ENCODE data around the gene ZNF146. TPM values are rescaled to one million over a fixed set of nuclear protein-coding genes. Genes with fewer than 3 reads are reported as not detected.

ZNF146 gene
- total and polyA plus RNA-seq, 2 of the 8 experiments (the other 6 are each of a cell fraction or from before 2014, with no cell fraction given): 27.0 to 161 TPM

DNA sequence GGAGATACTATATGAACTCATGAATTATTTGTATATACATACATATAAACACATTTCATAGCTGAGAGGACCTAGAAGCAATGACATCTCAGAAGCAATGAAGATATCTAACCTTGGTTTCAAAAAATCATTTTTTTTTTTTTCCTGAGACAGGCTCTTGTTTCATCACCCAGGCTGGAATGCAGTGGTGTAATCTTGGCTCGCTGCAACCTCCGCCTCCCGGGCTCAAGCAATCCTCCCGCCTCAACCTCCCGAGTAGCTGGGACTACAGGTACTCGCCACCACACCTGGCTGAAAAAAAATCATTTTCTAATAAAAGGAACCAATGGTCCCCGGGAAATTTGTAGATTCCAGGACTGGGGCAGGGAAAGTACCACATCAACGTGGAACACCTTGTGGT is 4.4 kb upstream of the ZNF146 start:
- Histone ChIP-seq H3K27ac (ENCODE audit: low read depth, low read length) (no peak overlapping the region), H3K4me3 (ENCODE audit: extremely low read depth in 1 of 4, insufficient read depth in 2 of 4, low read depth in 3 of 4, low read length in 4 of 4) (no peak overlapping the region), H3K23ac (ENCODE audit: insufficient read length) (no peak overlapping the region), H3K79me2 (ENCODE audit: control insufficient read depth in 1 of 2, insufficient read depth in 2 of 2, low read length in 2 of 2) (peaks cover 0 to 12% of the 10 kb centered on the region in 2 experiments; a peak in 3 of 4 replicates), H3K18ac (ENCODE audit: extremely low read depth, low read length) (no peak overlapping the region), H3K4me2 (ENCODE audit: insufficient read depth in 1 of 2, low read depth in 2 of 2, low read length in 2 of 2) (no peak overlapping the region), H3K4me1 (replicated peaks in 1 of 4; ENCODE audit: control insufficient read depth in 3 of 4, insufficient read depth in 4 of 4, low read length in 3 of 4) (peaks cover 0 to 6% (median 2%) of the 10 kb centered on the region in 4 experiments; a peak in 5 of 7 replicates), H2BK12ac (ENCODE audit: low read depth, low read length) (no peak overlapping the region), H2AK5ac (ENCODE audit: low read depth, low read length) (no peak overlapping the region), H4K5ac (ENCODE audit: insufficient read length, low read depth, low read length) (no peak overlapping the region), H2BK15ac (ENCODE audit: low read length) (no peak overlapping the region), H3K4ac (replicated peaks; ENCODE audit: insufficient read length, low read depth, low read length) (no peak overlapping the region), H3K9ac (replicated peaks in 1 of 4; ENCODE audit: extremely low read depth in 1 of 4, low read depth in 3 of 4, low read length in 3 of 4) (no peak overlapping the region), H3K36me3 (ENCODE audit: control insufficient read depth in 2 of 4, insufficient read depth in 4 of 4, low read length in 3 of 4) (no peaks in the 10 kb centered on the region), H2BK5ac (ENCODE audit: low read depth, low read length) (no peak overlapping the region), H4K91ac (replicated peaks; ENCODE audit: insufficient read length, low read length) (no peak overlapping the region), H3K14ac (ENCODE audit: insufficient read length) (no peak overlapping the region), H2BK120ac (replicated peaks; ENCODE audit: low read depth, low read length) (no peak overlapping the region), H4K20me1 (replicated peaks in 1 of 2; ENCODE audit: control insufficient read depth in 1 of 2, insufficient read depth in 2 of 2, low read length in 2 of 2) (no peaks in the 10 kb centered on the region), H3K79me1 (ENCODE audit: low read depth, low read length) (peaks cover 7% of the 10 kb centered on the region), H3K56ac (replicated peaks; ENCODE audit: insufficient read length, low read depth, low read length) (no peak overlapping the region), H3K27me3 (replicated peaks in 1 of 4; ENCODE audit: control insufficient read depth in 3 of 4, extremely low read depth in 1 of 4, insufficient read depth in 3 of 4, low read length in 3 of 4) (no peaks in the 10 kb centered on the region), H4K8ac (ENCODE audit: extremely low read depth, insufficient read depth, low read length) (no peak overlapping the region), H2BK20ac (ENCODE audit: low read length) (no peak overlapping the region), H3K23me2 (ENCODE audit: low read depth, low read length) (peaks cover 7% of the 10 kb centered on the region), H2AFZ (ENCODE audit: low read length) (no peak overlapping the region), H3K9me3 (ENCODE audit: insufficient read depth in 2 of 2, low read depth in 1 of 2, low read length in 1 of 2) (no peaks in the 10 kb centered on the region)
- ChIA-PET POLR2A (ENCODE audit: partially characterized antibody) (interaction anchor here (0.6 kb wide), 1 partner anchor 38 kb away, joined by 3 read pairs; no protein-coding TSS in a partner anchor), CTCF (ENCODE audit: partially characterized antibody) (no interaction called here)
- DNase-seq (ENCODE audit: low read depth in 1 of 2, low spot score in 2 of 2) (no peak), FAIRE-seq (no peak)
- 91% methylated on average over 8 of the region's 8 CpGs; no CpG with 5 or more reads in 1 of the 2 experiments for WGBS, 2 experiments (ENCODE audit: extremely low coverage in 1 of 2, insufficient coverage in 1 of 2, insufficient read length in 1 of 2, insufficient replicate concordance in 2 of 2, low coverage in 1 of 2, low lambda C conversion rate in 2 of 2, missing lambda C conversion rate in 1 of 2)
- no peak for TF ChIP-seq KDM4A (IDR thresholded peaks at IDR 0.05; ENCODE audit: low read depth, low read length, severe bottlenecking)
- no peak for TF ChIP-seq MAFK (IDR thresholded peaks at IDR 0.05; ENCODE audit: low read depth, low read length)
- no peak for TF ChIP-seq CBX8 (IDR thresholded peaks at IDR 0.05; ENCODE audit: borderline replicate concordance, low read depth, low read length)
- TF ChIP-seq BCL11A (IDR thresholded peaks at IDR 0.05; ENCODE audit: low read depth in 2 of 2, low read length in 2 of 2): no peak
- no peak for TF ChIP-seq TBP (IDR thresholded peaks at IDR 0.05; ENCODE audit: low read depth, low read length)
- no peak for TF ChIP-seq EP300 (IDR thresholded peaks at IDR 0.05; ENCODE audit: borderline replicate concordance in 1 of 2, low read depth in 2 of 2, low read length in 2 of 2)
- no peak for TF ChIP-seq RFX5 (IDR thresholded peaks at IDR 0.05; ENCODE audit: borderline replicate concordance, low read depth, low read length)
- TF ChIP-seq RNF2 (IDR thresholded peaks at IDR 0.05; ENCODE audit: borderline replicate concordance, low read depth, low read length, missing control alignments, poor library complexity, severe bottlenecking): no peak
- TF ChIP-seq SP2 (IDR thresholded peaks at IDR 0.05; ENCODE audit: low read length): no peak
- no peak for TF ChIP-seq TAF7 (optimal IDR thresholded peaks at IDR 0.05; ENCODE audit: borderline replicate concordance, low read depth, low read length)
- TF ChIP-seq JUN (IDR thresholded peaks at IDR 0.05; ENCODE audit: low read depth, low read length): no peak
- TF ChIP-seq NRF1 (IDR thresholded peaks at IDR 0.05; ENCODE audit: low read depth, low read length): no peak
- no peak for TF ChIP-seq SRF (IDR thresholded peaks at IDR 0.05; ENCODE audit: low read depth, low read length)
- no peak for TF ChIP-seq CHD2 (IDR thresholded peaks at IDR 0.05; ENCODE audit: low read length)
- no peak for TF ChIP-seq CBX5 (IDR thresholded peaks at IDR 0.05; ENCODE audit: low read depth, low read length)
